ENCODE data around the gene ANKRD63. TPM values are rescaled to one million over a fixed set of nuclear protein-coding genes. Genes with fewer than 3 reads are reported as not detected.

The ANKRD63 gene
- total RNA-seq, 2 donors from 2014 or later, result not detected

DNA sequence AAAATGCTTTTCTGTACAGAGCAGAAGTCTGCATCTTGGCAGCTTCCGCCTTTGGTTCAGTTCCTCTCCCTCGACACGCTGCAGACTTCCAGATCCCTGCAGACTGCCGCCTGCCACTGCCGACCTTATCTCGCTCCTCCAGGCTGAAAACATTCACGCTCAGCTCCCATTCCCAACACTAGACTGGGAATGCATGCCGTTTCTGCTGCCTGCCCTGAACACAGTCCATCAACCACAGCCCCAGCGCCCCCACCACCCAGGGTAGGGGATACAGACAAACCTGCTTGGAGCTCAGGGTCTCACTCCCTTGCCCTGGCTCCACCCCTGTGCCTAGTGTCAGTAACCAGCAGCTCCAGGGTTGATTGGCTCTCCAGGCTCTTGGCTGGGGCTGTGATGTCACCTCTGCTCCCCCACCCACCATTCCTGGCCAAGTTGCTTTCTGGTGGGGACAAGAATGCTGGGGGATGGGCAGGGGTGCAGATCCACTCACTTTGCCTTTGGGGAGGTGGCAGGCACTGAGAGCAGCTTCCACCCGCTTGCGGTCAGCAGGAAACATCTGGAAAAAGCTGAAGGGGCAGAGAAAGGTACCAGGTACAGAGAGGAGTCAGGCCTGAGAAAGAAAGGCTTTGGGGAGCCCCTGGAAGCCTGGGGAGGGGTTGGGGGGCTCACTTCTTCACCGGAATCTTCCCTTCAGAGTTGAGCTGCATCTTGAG lies 18.8 kb upstream of the ANKRD63 start:
- H3K36me3 ChIP-seq (replicated peaks in 1 of 2; ENCODE audit: insufficient read depth in 1 of 2, low read depth in 2 of 2), result no peaks in the 10 kb centered on the region
- TF ChIP-seq POLR2A (IDR thresholded peaks at IDR 0.05), result no peak
- TF ChIP-seq, protein P1, sequence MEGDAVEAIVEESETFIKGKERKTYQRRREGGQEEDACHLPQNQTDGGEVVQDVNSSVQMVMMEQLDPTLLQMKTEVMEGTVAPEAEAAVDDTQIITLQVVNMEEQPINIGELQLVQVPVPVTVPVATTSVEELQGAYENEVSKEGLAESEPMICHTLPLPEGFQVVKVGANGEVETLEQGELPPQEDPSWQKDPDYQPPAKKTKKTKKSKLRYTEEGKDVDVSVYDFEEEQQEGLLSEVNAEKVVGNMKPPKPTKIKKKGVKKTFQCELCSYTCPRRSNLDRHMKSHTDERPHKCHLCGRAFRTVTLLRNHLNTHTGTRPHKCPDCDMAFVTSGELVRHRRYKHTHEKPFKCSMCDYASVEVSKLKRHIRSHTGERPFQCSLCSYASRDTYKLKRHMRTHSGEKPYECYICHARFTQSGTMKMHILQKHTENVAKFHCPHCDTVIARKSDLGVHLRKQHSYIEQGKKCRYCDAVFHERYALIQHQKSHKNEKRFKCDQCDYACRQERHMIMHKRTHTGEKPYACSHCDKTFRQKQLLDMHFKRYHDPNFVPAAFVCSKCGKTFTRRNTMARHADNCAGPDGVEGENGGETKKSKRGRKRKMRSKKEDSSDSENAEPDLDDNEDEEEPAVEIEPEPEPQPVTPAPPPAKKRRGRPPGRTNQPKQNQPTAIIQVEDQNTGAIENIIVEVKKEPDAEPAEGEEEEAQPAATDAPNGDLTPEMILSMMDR (IDR thresholded peaks at IDR 0.05), result no peak
- H3K27me3 ChIP-seq, result no peaks in the 10 kb centered on the region
- H3K27ac ChIP-seq, result no peak overlapping the region
- intact Hi-C loops (cut with DNase I), result no loop called here
- ATAC-seq (no peak), DNase-seq (no peak)
- peaks cover 2% of the 10 kb centered on the region for H3K4me1 ChIP-seq
- no peaks in the 10 kb centered on the region for H3K9me3 ChIP-seq
- WGBS, 2 donors, result 72 to 75% methylated on average over 11 to 12 of the region's 12 CpGs
- H3K4me3 ChIP-seq, result no peak overlapping the region

GRCh38 chr15:40300771-40301170 lies 17.9 kb upstream of the ANKRD63 start:
- Histone ChIP-seq H3K4me3 (no peak overlapping the region), H3K27ac (no peak overlapping the region), H3K4me1 (peaks cover 10% of the 10 kb centered on the region), H3K27me3 (no peaks in the 10 kb centered on the region), H3K36me3 (replicated peaks in 1 of 2; ENCODE audit: insufficient read depth in 1 of 2, low read depth in 2 of 2) (no peaks in the 10 kb centered on the region), H3K9me3 (no peaks in the 10 kb centered on the region)
- TF ChIP-seq, protein P1 (IDR thresholded peaks at IDR 0.05), result no peak
- DNase-seq, result no peak
- 96 to 100% methylated on average over 2 of the region's 2 CpGs for WGBS, 2 donors
- intact Hi-C loops (cut with DNase I), result no loop called here
- ATAC-seq, result no peak

DNA sequence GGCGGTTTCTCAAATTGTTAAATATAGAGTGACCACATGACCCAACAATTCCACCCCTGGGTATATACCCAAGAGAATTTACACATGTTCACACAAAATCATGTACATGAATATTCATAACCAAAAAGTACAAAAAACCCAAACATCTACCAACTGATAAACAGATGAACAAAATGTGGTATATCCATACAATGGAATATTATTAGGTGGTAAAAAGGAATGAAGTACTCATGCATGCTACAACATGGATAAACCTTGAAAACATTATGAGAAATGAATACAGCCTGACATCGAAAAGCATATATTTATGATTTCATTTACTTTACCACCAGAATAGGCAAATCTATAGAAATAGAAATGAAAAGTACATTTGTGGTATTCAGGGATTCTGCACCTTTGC lies 17.5 kb upstream of the ANKRD63 start:
- ATAC-seq (no peak), DNase-seq (no peak)
- 93 to 100% methylated on average over 2 of the region's 2 CpGs for WGBS, 2 donors
- Histone ChIP-seq H3K27me3 (no peaks in the 10 kb centered on the region), H3K36me3 (replicated peaks in 1 of 2; ENCODE audit: insufficient read depth in 1 of 2, low read depth in 2 of 2) (no peaks in the 10 kb centered on the region), H3K27ac (no peak overlapping the region), H3K4me3 (no peak overlapping the region), H3K4me1 (peaks cover 14% of the 10 kb centered on the region), H3K9me3 (no peaks in the 10 kb centered on the region)
- intact Hi-C loops (cut with DNase I), result no loop called here
- TF ChIP-seq, protein P1 (IDR thresholded peaks at IDR 0.05), result no peak
- no peak for TF ChIP-seq POLR2A (IDR thresholded peaks at IDR 0.05)

- Histone ChIP-seq H3K27me3 (no peaks in the 10 kb centered on the region), H3K27ac (no peak overlapping the region), H3K4me1 (peaks cover 14% of the 10 kb centered on the region), H3K36me3 (replicated peaks in 1 of 2; ENCODE audit: insufficient read depth in 1 of 2, low read depth in 2 of 2) (no peaks in the 10 kb centered on the region), H3K9me3 (no peaks in the 10 kb centered on the region), H3K4me3 (no peak overlapping the region)
- ATAC-seq, result no peak
- intact Hi-C loops (cut with DNase I), result no loop called here
- TF ChIP-seq, protein P1 (IDR thresholded peaks at IDR 0.05), result no peak
- TF ChIP-seq POLR2A (IDR thresholded peaks at IDR 0.05), result no peak
- WGBS, 2 donors, result 92 to 94% methylated on average over 7 to 17 of the region's 17 CpGs
- no peak for DNase-seq
Observed at GRCh38 chr15:40298216-40298935, 15.5 kb upstream of the ANKRD63 start.
